Measurements from ENCODE around the gene LST1.

The LST1 gene

GRCh38 chr6:31578184-31579118 is 7.6 kb upstream of the LST1 start:
- CTCF ChIA-PET, result interaction anchor here (0.9 to 54.8 kb wide), 5 partner anchors 14 to 85 kb away, joined by 3 to 2725 read pairs (median 15); partner anchors contain the start of genes AIF1, ATP6V1G2, DDX39B and LST1
- POLR2A ChIA-PET, result interaction anchor here (0.8 to 7.1 kb wide), 6 partner anchors 15 to 37 kb away, joined by 3 to 94 read pairs (median 35); partner anchors contain the start of genes ATP6V1G2, NCR3 and NFKBIL1
- no peak for TF ChIP-seq CTCF (IDR thresholded peaks at IDR 0.05; ENCODE audit: control extremely low read depth, extremely low read depth, low read depth, missing control alignments)
- no peak for DNase-seq (ENCODE audit: extremely low spot score)

GRCh38 chr6:31579119-31579505 is 7.0 kb upstream of the LST1 start:
- ChIA-PET CTCF (interaction anchor here (1.2 to 54.8 kb wide), 4 partner anchors 13 to 86 kb away, joined by 4 to 2725 read pairs (median 1370); partner anchors contain the start of genes AIF1, ATP6V1G2, DDX39B and LST1), POLR2A (interaction anchor here (1.0 to 7.1 kb wide), 6 partner anchors 8 to 38 kb away, joined by 3 to 94 read pairs (median 36); partner anchors contain the start of genes ATP6V1G2, NCR3 and NFKBIL1)
- no peak for DNase-seq (ENCODE audit: extremely low spot score)
- no peak for TF ChIP-seq CTCF (IDR thresholded peaks at IDR 0.05; ENCODE audit: control extremely low read depth, extremely low read depth, low read depth, missing control alignments)

- no peak for DNase-seq (ENCODE audit: extremely low spot score)
- CTCF ChIA-PET, result interaction anchor here (0.9 to 54.8 kb wide), 12 partner anchors 12 to 87 kb away, joined by 3 to 2725 read pairs (median 4); partner anchors contain the start of genes AIF1, APOM, ATP6V1G2 and DDX39B
- POLR2A ChIA-PET, result interaction anchor here (0.6 to 7.1 kb wide), 6 partner anchors 9 to 965 kb away, joined by 3 to 94 read pairs (median 38); partner anchors contain the start of genes ATP6V1G2, NCR3 and NFKBIL1
- no peak for TF ChIP-seq CTCF (IDR thresholded peaks at IDR 0.05; ENCODE audit: control extremely low read depth, extremely low read depth, low read depth, missing control alignments)
Observed at GRCh38 chr6:31579546-31580437, 6.3 kb upstream of the LST1 start.

GRCh38 chr6:31580438-31580740 is 5.7 kb upstream of the LST1 start:
- POLR2A ChIA-PET, result interaction anchor here (0.6 to 7.1 kb wide), 4 partner anchors 10 to 966 kb away, joined by 3 to 86 read pairs (median 8); partner anchors contain the start of genes ATP6V1G2 and NFKBIL1
- TF ChIP-seq CTCF (IDR thresholded peaks at IDR 0.05; ENCODE audit: control extremely low read depth, extremely low read depth, low read depth, missing control alignments), result no peak
- CTCF ChIA-PET, result interaction anchor here (0.9 to 54.8 kb wide), 11 partner anchors 12 to 86 kb away, joined by 3 to 2725 read pairs (median 5); partner anchors contain the start of genes AIF1, APOM, ATP6V1G2 and DDX39B
- DNase-seq (ENCODE audit: extremely low spot score), result no peak

GRCh38 chr6:31580807-31581433 is 5.2 kb upstream of the LST1 start:
- ChIA-PET POLR2A (interaction anchor here (0.6 to 7.1 kb wide), 6 partner anchors 10 to 966 kb away, joined by 3 to 86 read pairs (median 8); partner anchors contain the start of genes ATP6V1G2, NCR3 and NFKBIL1), CTCF (interaction anchor here (0.9 to 54.8 kb wide), 11 partner anchors 11 to 86 kb away, joined by 3 to 2725 read pairs (median 5); partner anchors contain the start of genes AIF1, APOM, ATP6V1G2 and DDX39B)
- peak; percentile 87 for DNase-seq (ENCODE audit: extremely low spot score)
- peak; percentile 89 for TF ChIP-seq CTCF (IDR thresholded peaks at IDR 0.05; ENCODE audit: control extremely low read depth, extremely low read depth, low read depth, missing control alignments)

Measured in GM10248 (cell line).